Stimulated activated CD4-positive, alpha-beta T cell treated with anti-CD3 and anti-CD28 coated beads, Interleukin-4, amount 100 ng/mL, for 4 hours (primary cell): ENCODE results near the gene CACNA2D3.

Experiments used
- DNase-seq, 2 experiments: peaks; one replicate each; pipeline ENCODE4 v3.0.0-alpha.2; 2020

The CACNA2D3 gene

GRCh38 chr3:54547846-54548245 lies 425.5 kb downstream of the CACNA2D3 start:
- DNase-seq: no peak

GRCh38 chr3:54549607-54550220 lies 427.4 kb downstream of the CACNA2D3 start:
- DNase-seq: no peak

GRCh38 chr3:54550221-54550977 lies 428.0 kb downstream of the CACNA2D3 start:
- DNase-seq: no peak

GRCh38 chr3:54556630-54557029 lies 434.3 kb downstream of the CACNA2D3 start:
- no peak for DNase-seq

- no peak for DNase-seq
Observed at GRCh38 chr3:54557538-54558428, 435.4 kb downstream of the CACNA2D3 start.

- no peak for DNase-seq
Observed at GRCh38 chr3:54563501-54564200, 441.3 kb downstream of the CACNA2D3 start.

GRCh38 chr3:54564374-54564925 lies 442.1 kb downstream of the CACNA2D3 start:
- DNase-seq: no peak

GRCh38 chr3:54565956-54566355 lies 443.6 kb downstream of the CACNA2D3 start:
- DNase-seq: no peak

- no peak for DNase-seq
Observed at GRCh38 chr3:54567949-54568348, 445.6 kb downstream of the CACNA2D3 start.

GRCh38 chr3:54570008-54570407 lies 447.7 kb downstream of the CACNA2D3 start:
- DNase-seq: no peak

- DNase-seq: no peak
Observed at GRCh38 chr3:54572197-54572895, 450.0 kb downstream of the CACNA2D3 start.

- no peak for DNase-seq
Observed at GRCh38 chr3:54573858-54574257, 451.5 kb downstream of the CACNA2D3 start.

GRCh38 chr3:54574906-54575617 lies 452.7 kb downstream of the CACNA2D3 start:
- DNase-seq: no peak

- DNase-seq: no peak
Observed at GRCh38 chr3:54575618-54575960, 453.2 kb downstream of the CACNA2D3 start.

GRCh38 chr3:54577313-54577712 lies 455.0 kb downstream of the CACNA2D3 start:
- no peak for DNase-seq

GRCh38 chr3:54578417-54578816 lies 456.1 kb downstream of the CACNA2D3 start:
- DNase-seq: no peak

GRCh38 chr3:54580453-54580852 lies 458.1 kb downstream of the CACNA2D3 start:
- no peak for DNase-seq

- DNase-seq: no peak
Observed at GRCh38 chr3:54582424-54582823, 460.1 kb downstream of the CACNA2D3 start.

- DNase-seq: no peak
Observed at GRCh38 chr3:54591157-54591556, 468.8 kb downstream of the CACNA2D3 start.

- no peak for DNase-seq
Observed at GRCh38 chr3:54593653-54594052, 471.3 kb downstream of the CACNA2D3 start.

- no peak for DNase-seq
Observed at GRCh38 chr3:54596087-54596486, 473.7 kb downstream of the CACNA2D3 start.
